MM.1S (cell line): ENCODE measurements around the gene CBX6.

ENCODE experiments used
- DNase-seq: peaks from one replicate; pipeline ENCODE4 v3.0.0-alpha.2; 2015
- H2AFZ ChIP-seq: fragments of 300-600 bp; sonication (generic); 2 replicates; pipeline ENCODE4 v1.6.0; 2016; ENCODE audit warnings: antibody characterized with exemption, low read length
- H3F3A ChIP-seq: fragments of 300-600 bp; sonication (generic); 2 replicates; pipeline ENCODE4 v1.6.1; 2016; ENCODE audit warnings: mild to moderate bottlenecking, antibody characterized with exemption, low read length, moderate library complexity, mixed read lengths; ENCODE audit not compliant: insufficient read depth
- H3K27ac ChIP-seq: fragments of 300-600 bp; sonication (generic); 2 replicates; pipeline ENCODE4 v1.5.1; 2016; ENCODE audit warnings: mild to moderate bottlenecking, low read length
- H3K27me3 ChIP-seq: fragments of 300-600 bp; sonication (generic); replicated peaks from 2 replicates; pipeline ENCODE4 v1.6.0; 2016; ENCODE audit warnings: low read length; ENCODE audit not compliant: insufficient read depth
- H3K36me3 ChIP-seq: fragments of 300-600 bp; sonication (generic); replicated peaks from 2 replicates; pipeline ENCODE4 v1.6.1; 2016; ENCODE audit warnings: mild to moderate bottlenecking, low read length, mixed read lengths; ENCODE audit not compliant: insufficient read depth
- H3K4me1 ChIP-seq: fragments of 300-600 bp; sonication (generic); 2 replicates; pipeline ENCODE4 v1.6.1; 2016; ENCODE audit warnings: low read length, mixed read lengths
- H3K4me2 ChIP-seq: fragments of 300-600 bp; sonication (generic); 2 replicates; pipeline ENCODE4 v1.6.0; 2016; ENCODE audit warnings: low read depth, low read length
- H3K4me3 ChIP-seq: fragments of 300-600 bp; sonication (generic); 2 replicates; pipeline ENCODE4 v1.5.1; 2016; ENCODE audit warnings: low read length, mixed read lengths
- H3K79me2 ChIP-seq: fragments of 300-600 bp; sonication (generic); 2 replicates; pipeline ENCODE4 v1.6.1; 2016; ENCODE audit warnings: mixed run types, low read length, mixed read lengths
- H3K9ac ChIP-seq: fragments of 300-600 bp; sonication (generic); 2 replicates; pipeline ENCODE4 v1.6.1; 2016; ENCODE audit warnings: low read length, mixed read lengths
- H3K9me2 ChIP-seq: fragments of 300-600 bp; sonication (generic); replicated peaks from 2 replicates; pipeline ENCODE4 v1.6.1; 2016; ENCODE audit warnings: mild to moderate bottlenecking, low read length, mixed read lengths; ENCODE audit not compliant: insufficient read depth
- H3K9me3 ChIP-seq: fragments of 300-600 bp; sonication (generic); replicated peaks from 2 replicates; pipeline ENCODE4 v1.6.1; 2016; ENCODE audit warnings: mild to moderate bottlenecking, low read length, mixed read lengths; ENCODE audit not compliant: insufficient read depth
- H4K20me1 ChIP-seq: fragments of 300-600 bp; sonication (generic); 2 replicates; pipeline ENCODE4 v1.6.1; 2016; ENCODE audit warnings: mild to moderate bottlenecking, low read length, moderate library complexity, mixed read lengths; ENCODE audit not compliant: insufficient read depth
- EZH2 ChIP-seq: fragments of 300-600 bp; sonication (generic); optimal IDR thresholded peaks from 2 replicates; pipeline ENCODE3; 2017; ENCODE audit warnings: low read depth, mild to moderate bottlenecking, antibody characterized with exemption, low read length, mixed read lengths
- EZH2phosphoT487 ChIP-seq: fragments of 300-600 bp; sonication (generic); IDR thresholded peaks from 2 replicates; pipeline ENCODE4 v1.6.1; 2018; ENCODE audit warnings: antibody characterized with exemption, low read length
- TF ChIP-seq, protein P1 (sequence below): fragments of 300-600 bp; sonication (generic); IDR thresholded peaks from 2 replicates; pipeline ENCODE4 v1.5.1; 2016; ENCODE audit warnings: antibody characterized with exemption, low read length, mixed read lengths

Gene CBX6

DNA sequence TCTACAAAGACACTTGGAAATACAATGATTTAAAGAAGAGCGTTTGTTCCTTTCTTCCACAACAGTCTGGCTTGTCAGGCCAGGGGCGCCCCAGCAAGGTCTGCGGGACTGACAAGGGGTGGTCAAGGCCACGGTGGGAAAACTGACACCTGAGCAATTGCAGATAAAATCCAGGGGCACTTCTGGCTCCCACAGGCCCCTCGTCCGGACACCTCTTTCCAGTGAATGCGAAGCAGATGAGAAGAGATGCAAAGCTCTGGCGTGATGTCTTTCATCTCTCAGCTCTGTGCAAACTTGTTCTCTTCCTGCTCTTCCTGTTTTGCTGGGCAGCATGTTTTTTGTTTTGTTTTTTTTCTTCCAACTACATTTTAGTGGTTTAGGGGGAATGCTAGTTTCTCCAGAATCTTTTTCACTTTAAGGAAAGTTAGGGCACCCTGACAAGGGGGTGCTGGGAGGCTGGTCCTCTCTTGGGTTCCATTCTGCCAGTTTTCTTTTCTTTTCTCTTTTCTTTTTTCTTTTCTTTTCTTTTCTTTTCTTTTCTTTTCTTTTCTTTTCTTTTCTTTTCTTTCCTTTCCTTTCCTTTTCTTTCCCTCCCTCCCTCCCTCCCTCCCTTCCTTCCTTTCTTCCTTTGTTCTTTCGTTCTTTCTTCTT, 11.1 kb upstream of the CBX6 start:
- H4K20me1 ChIP-seq: no peaks in the 10 kb centered on the region
- DNase-seq: no peak
- H2AFZ ChIP-seq: no peak overlapping the region
- H3K9me2 ChIP-seq: no peaks in the 10 kb centered on the region
- no peaks in the 10 kb centered on the region for H3K9me3 ChIP-seq
- H3K9ac ChIP-seq: no peak overlapping the region
- no peak for TF ChIP-seq EZH2phosphoT487
- TF ChIP-seq, protein P1, sequence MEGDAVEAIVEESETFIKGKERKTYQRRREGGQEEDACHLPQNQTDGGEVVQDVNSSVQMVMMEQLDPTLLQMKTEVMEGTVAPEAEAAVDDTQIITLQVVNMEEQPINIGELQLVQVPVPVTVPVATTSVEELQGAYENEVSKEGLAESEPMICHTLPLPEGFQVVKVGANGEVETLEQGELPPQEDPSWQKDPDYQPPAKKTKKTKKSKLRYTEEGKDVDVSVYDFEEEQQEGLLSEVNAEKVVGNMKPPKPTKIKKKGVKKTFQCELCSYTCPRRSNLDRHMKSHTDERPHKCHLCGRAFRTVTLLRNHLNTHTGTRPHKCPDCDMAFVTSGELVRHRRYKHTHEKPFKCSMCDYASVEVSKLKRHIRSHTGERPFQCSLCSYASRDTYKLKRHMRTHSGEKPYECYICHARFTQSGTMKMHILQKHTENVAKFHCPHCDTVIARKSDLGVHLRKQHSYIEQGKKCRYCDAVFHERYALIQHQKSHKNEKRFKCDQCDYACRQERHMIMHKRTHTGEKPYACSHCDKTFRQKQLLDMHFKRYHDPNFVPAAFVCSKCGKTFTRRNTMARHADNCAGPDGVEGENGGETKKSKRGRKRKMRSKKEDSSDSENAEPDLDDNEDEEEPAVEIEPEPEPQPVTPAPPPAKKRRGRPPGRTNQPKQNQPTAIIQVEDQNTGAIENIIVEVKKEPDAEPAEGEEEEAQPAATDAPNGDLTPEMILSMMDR: no peak
- TF ChIP-seq EZH2: no peak
- H3K79me2 ChIP-seq: no peaks in the 10 kb centered on the region
- H3K27ac ChIP-seq: no peak overlapping the region
- no peak overlapping the region for H3K4me3 ChIP-seq
- H3F3A ChIP-seq: no peaks in the 10 kb centered on the region
- no peak overlapping the region for H3K4me2 ChIP-seq
- H3K4me1 ChIP-seq: no peaks in the 10 kb centered on the region
- H3K36me3 ChIP-seq: no peaks in the 10 kb centered on the region
- no peaks in the 10 kb centered on the region for H3K27me3 ChIP-seq

DNA sequence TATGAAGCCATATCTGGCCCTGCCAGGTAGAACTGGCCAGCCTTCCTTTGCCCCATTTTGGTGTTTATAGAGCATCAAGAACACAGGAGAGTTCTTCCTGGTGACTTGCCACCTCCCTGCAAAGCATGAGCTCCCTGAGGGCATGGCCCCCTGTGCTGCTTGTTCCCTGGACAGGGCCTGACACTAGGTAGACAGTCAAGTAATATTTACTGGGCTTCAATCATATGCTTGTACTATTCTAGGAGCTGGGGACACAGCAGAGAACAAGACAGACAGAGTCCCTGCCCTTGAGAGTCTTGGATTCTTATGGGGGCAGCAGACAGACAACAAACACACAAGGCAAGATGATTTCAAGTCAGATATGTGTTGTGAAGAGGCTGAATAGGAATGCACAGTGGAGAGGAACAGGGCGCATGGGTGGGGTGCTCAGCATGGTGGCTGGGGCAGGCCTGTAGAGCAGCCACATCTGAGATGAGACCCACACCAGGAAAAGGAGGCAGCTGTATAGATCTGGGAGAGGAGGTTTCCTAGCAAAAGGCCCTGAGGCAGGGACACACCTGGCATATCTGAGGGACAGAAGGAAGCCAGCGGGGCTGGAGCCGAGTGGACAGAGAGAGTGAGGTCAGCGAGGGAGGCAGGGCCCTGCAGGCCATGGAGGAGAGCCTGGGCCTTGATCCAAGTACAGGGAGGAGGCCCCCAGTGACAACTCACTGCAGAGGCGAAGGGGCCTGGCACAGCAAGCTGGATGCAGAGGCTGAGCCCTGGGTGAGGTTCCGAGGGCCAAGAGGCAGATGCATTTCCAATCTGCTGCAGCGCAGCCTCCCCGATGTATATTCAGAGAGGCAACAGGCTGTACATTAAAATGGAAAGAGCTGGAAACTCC, 10.2 kb upstream of the CBX6 start:
- Histone ChIP-seq H3K9ac (no peak overlapping the region), H3K4me3 (no peak overlapping the region), H3K27ac (no peak overlapping the region), H3K9me2 (no peaks in the 10 kb centered on the region), H3K9me3 (no peaks in the 10 kb centered on the region), H4K20me1 (no peaks in the 10 kb centered on the region), H3F3A (no peaks in the 10 kb centered on the region), H3K4me1 (no peaks in the 10 kb centered on the region), H3K27me3 (no peaks in the 10 kb centered on the region), H3K79me2 (no peaks in the 10 kb centered on the region), H3K4me2 (no peak overlapping the region), H3K36me3 (no peaks in the 10 kb centered on the region), H2AFZ (no peak overlapping the region)
- no peak for TF ChIP-seq EZH2phosphoT487
- no peak for TF ChIP-seq EZH2
- no peak for DNase-seq

DNA sequence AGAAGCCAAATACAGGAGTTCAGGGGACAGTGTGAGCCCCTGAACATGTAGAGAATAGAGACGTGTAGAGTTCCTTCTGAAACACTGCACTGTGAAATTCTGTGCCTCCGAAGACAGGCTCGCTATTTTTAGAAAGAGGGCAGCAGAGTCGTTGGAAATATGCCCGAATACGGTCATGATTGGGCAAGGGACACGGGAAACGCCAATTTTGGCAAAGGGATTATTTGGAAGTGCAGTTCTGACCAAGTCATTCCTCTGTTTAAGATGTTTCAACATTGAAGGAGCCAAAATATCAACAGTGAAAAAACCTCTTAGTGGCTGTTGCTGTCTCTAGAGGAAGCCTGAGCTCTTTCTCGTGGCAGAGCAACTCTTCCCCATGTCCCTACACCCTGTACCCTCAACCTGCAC, 9.5 kb upstream of the CBX6 start:
- H3K9me3 ChIP-seq: no peaks in the 10 kb centered on the region
- no peaks in the 10 kb centered on the region for H3K9me2 ChIP-seq
- TF ChIP-seq EZH2phosphoT487 (no peak), EZH2 (no peak)
- TF ChIP-seq, protein P1: no peak
- H3K9ac ChIP-seq: no peak overlapping the region
- H3K79me2 ChIP-seq: no peaks in the 10 kb centered on the region
- no peak overlapping the region for H2AFZ ChIP-seq
- H3K27me3 ChIP-seq: no peaks in the 10 kb centered on the region
- no peak overlapping the region for H3K4me3 ChIP-seq
- H3K4me2 ChIP-seq: no peak overlapping the region
- H3K27ac ChIP-seq: no peak overlapping the region
- H3F3A ChIP-seq: no peaks in the 10 kb centered on the region
- H3K4me1 ChIP-seq: no peaks in the 10 kb centered on the region
- no peak for DNase-seq
- no peaks in the 10 kb centered on the region for H4K20me1 ChIP-seq
- no peaks in the 10 kb centered on the region for H3K36me3 ChIP-seq

DNA sequence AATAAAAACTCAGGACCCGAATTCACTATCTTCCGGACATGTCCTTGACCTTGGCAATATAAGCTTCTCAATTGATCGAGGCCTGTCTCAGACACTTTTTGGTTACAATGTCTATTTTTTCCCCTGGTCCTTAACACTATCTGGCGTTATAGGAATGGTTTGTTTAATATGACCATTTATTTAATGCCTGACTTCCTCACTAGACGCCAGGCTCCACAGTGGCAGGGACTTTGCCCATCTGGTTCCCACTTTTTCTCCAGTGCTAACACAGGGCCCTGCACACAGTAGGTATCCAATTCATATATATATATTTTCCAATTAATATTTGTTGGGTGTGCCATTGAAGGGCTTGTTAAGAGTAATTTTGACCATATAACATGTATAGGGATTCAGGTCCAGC, 7.9 kb upstream of the CBX6 start:
- no peak overlapping the region for H3K4me2 ChIP-seq
- no peak overlapping the region for H3K27ac ChIP-seq
- no peak overlapping the region for H2AFZ ChIP-seq
- H3K79me2 ChIP-seq: no peaks in the 10 kb centered on the region
- no peaks in the 10 kb centered on the region for H3K36me3 ChIP-seq
- H3K4me3 ChIP-seq: no peak overlapping the region
- no peaks in the 10 kb centered on the region for H3K27me3 ChIP-seq
- no peaks in the 10 kb centered on the region for H3K9me2 ChIP-seq
- peaks cover 1% of the 10 kb centered on the region; the same call in 1 of the 2 replicates for H3F3A ChIP-seq
- no peak overlapping the region for H3K9ac ChIP-seq
- H3K9me3 ChIP-seq: no peaks in the 10 kb centered on the region
- TF ChIP-seq EZH2phosphoT487 (no peak), EZH2 (no peak)
- TF ChIP-seq, protein P1: no peak
- no peaks in the 10 kb centered on the region for H3K4me1 ChIP-seq
- no peak for DNase-seq
- no peaks in the 10 kb centered on the region for H4K20me1 ChIP-seq
